GM23338 (cell line): ENCODE results near the gene HOXA1.
A peak's percentile ranks its signal among the peaks of the same experiment; 100 is the strongest.

Experiments used
- CREB1 ChIP-seq: fragments of 250-450 bp; sonication (Bioruptor Pico); IDR thresholded peaks from 2 replicates; pipeline ENCODE4 v1.5.0; 2020; ENCODE audit warnings: low read depth, mild to moderate bottlenecking, moderate library complexity
- POLR2AphosphoS5 ChIP-seq: IDR thresholded peaks from 2 replicates; pipeline ENCODE4 v1.6.1; 2016; ENCODE audit warnings: antibody characterized with exemption, low read depth
- TF ChIP-seq, protein P1 (sequence below), 2 experiments: fragments of 200-600 bp in 1 of 2; sonication (generic) in 1 of 2; conservative IDR thresholded peaks; 2 replicates each; pipeline versions ENCODE4 v1.5.1 to v1.6.1; 2016 to 2017; ENCODE audit warnings: antibody characterized with exemption in 2 of 2, low read depth in 2 of 2, mild to moderate bottlenecking in 2 of 2, moderate library complexity in 1 of 2

DNA sequence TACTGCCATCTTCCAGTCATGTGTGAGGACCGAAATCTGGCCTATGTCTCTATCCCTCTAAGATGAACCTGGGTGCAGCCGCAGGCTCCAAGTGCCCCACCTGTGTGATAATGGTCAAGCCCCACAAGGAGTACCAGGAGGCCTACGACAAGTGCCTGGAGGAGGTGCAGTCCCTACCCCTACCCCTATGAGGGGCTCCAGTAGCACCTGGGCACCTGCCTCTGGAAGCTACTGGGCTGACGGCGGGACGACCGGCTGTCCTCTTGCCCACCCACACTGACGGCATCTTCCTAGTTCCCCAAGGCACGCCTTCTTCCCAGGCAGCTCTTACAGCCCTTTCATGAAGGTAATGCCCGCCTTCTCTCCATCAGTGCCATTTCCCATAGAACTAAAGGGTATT lies 47.4 kb downstream of the HOXA1 start:
- TF ChIP-seq, protein P1, sequence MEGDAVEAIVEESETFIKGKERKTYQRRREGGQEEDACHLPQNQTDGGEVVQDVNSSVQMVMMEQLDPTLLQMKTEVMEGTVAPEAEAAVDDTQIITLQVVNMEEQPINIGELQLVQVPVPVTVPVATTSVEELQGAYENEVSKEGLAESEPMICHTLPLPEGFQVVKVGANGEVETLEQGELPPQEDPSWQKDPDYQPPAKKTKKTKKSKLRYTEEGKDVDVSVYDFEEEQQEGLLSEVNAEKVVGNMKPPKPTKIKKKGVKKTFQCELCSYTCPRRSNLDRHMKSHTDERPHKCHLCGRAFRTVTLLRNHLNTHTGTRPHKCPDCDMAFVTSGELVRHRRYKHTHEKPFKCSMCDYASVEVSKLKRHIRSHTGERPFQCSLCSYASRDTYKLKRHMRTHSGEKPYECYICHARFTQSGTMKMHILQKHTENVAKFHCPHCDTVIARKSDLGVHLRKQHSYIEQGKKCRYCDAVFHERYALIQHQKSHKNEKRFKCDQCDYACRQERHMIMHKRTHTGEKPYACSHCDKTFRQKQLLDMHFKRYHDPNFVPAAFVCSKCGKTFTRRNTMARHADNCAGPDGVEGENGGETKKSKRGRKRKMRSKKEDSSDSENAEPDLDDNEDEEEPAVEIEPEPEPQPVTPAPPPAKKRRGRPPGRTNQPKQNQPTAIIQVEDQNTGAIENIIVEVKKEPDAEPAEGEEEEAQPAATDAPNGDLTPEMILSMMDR (conservative IDR thresholded peaks at IDR 0.05; ENCODE audit: low read depth in 2 of 2) = peak in 1 of 2 experiments; percentile 39; a peak in 2 of 4 replicates
- TF ChIP-seq POLR2AphosphoS5 (no peak), CREB1 (CRISPR knock-in tag) (no peak)
